Central memory CD8-positive, alpha-beta T cell (primary cell): ENCODE results near the gene AADAT.
A peak's percentile ranks its signal among the peaks of the same experiment; 100 is the strongest.
"Not testable (repeated sequence)": the region's sequence is repeated elsewhere in the genome, so short reads cannot be mapped to it uniquely, and the experiment has no call there.

ENCODE experiments used
- ATAC-seq: fragments of 150-1000 bp; cut with Tn5 transposase; replicated peaks from 2 replicates; pipeline ENCODE4 v1.10.0; 2022; ENCODE audit warnings: mild to moderate bottlenecking, moderate FRiP score, moderate number of reproducible peaks; ENCODE audit not compliant: poor library complexity, severe bottlenecking; ENCODE audit errors: extremely low read depth
- DNase-seq, 2 donors: peaks; one replicate each; pipeline ENCODE4 v3.0.0; 2021; ENCODE audit warnings: low spot score in 2 of 2
- H3K27ac Mint-ChIP-seq: one replicate; pipeline ENCODE4 v1.8.0; 2022; ENCODE audit warnings: low read depth, mild to moderate bottlenecking, moderate library complexity, mixed read lengths
- H3K27me3 Mint-ChIP-seq: one replicate; pipeline ENCODE4 v1.8.0; 2022; ENCODE audit warnings: mixed read lengths
- H3K36me3 Mint-ChIP-seq: one replicate; pipeline ENCODE4 v1.8.0; 2022; ENCODE audit warnings: mild to moderate bottlenecking, moderate library complexity, mixed read lengths; ENCODE audit not compliant: insufficient read depth
- H3K4me1 Mint-ChIP-seq: one replicate; pipeline ENCODE4 v1.8.0; 2022; ENCODE audit warnings: mixed read lengths
- H3K4me3 Mint-ChIP-seq: one replicate; pipeline ENCODE4 v1.8.0; 2022; ENCODE audit warnings: mild to moderate bottlenecking, moderate library complexity, mixed read lengths
- H3K9me3 Mint-ChIP-seq: one replicate; pipeline ENCODE4 v1.8.0; 2022; ENCODE audit warnings: mixed read lengths

The AADAT gene

GRCh38 chr4:170083541-170083940 is 6.2 kb downstream of the AADAT start:
- no peaks in the 10 kb centered on the region for H3K36me3 Mint-ChIP-seq
- ATAC-seq: no peak
- H3K4me1 Mint-ChIP-seq: no peaks in the 10 kb centered on the region
- no peak overlapping the region for H3K4me3 Mint-ChIP-seq
- no peaks in the 10 kb centered on the region for H3K9me3 Mint-ChIP-seq
- no peak for DNase-seq
- peaks cover 49% of the 10 kb centered on the region for H3K27me3 Mint-ChIP-seq
- no peak overlapping the region for H3K27ac Mint-ChIP-seq

- no peak for ATAC-seq
- Mint-ChIP-seq H3K27ac (no peak overlapping the region), H3K27me3 (peaks cover 45% of the 10 kb centered on the region), H3K4me1 (no peaks in the 10 kb centered on the region), H3K4me3 (no peak overlapping the region), H3K9me3 (no peaks in the 10 kb centered on the region), H3K36me3 (no peaks in the 10 kb centered on the region)
- DNase-seq: no peak
Observed at GRCh38 chr4:170080496-170080895, 9.3 kb downstream of the AADAT start.

DNA sequence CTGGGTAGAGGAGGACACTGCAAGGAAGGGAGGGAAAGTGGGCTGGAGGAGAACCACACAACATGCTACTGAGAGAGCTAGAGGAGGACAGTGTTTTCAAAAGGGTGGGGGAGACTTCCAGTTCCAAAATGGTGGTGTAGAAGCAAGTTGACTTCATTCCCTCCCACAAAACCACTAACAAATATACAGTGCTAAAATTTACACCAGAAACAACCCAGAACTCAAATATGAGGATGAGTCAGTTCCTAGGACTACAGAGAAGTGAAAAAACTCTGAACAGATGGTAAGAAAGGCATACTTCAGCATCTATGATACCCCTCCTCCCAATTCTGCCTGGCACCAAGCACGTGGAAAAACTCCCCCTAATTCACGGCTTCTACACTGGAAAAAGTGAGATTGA is 9.8 kb downstream of the AADAT start:
- ATAC-seq: no peak
- DNase-seq: no peak
- no peaks in the 10 kb centered on the region for H3K9me3 Mint-ChIP-seq
- no peak overlapping the region for H3K27ac Mint-ChIP-seq
- peaks cover 50% of the 10 kb centered on the region for H3K27me3 Mint-ChIP-seq
- H3K4me3 Mint-ChIP-seq: no peak overlapping the region
- H3K4me1 Mint-ChIP-seq: no peaks in the 10 kb centered on the region
- H3K36me3 Mint-ChIP-seq: no peaks in the 10 kb centered on the region

- Mint-ChIP-seq H3K4me1 (no peaks in the 10 kb centered on the region), H3K36me3 (no peaks in the 10 kb centered on the region), H3K27me3 (peaks cover 11% of the 10 kb centered on the region), H3K27ac (no peak overlapping the region), H3K9me3 (no peaks in the 10 kb centered on the region), H3K4me3 (no peak overlapping the region)
- ATAC-seq (no peak), DNase-seq (no peak)
Observed at GRCh38 chr4:170071196-170071595, 18.6 kb downstream of the AADAT start.

- ATAC-seq (no peak), DNase-seq (no peak)
- Mint-ChIP-seq H3K4me3 (no peak overlapping the region), H3K4me1 (no peaks in the 10 kb centered on the region), H3K27ac (no peak overlapping the region), H3K9me3 (no peaks in the 10 kb centered on the region), H3K27me3 (peaks cover 13% of the 10 kb centered on the region), H3K36me3 (no peaks in the 10 kb centered on the region)
Observed at GRCh38 chr4:170068438-170069128, 21.2 kb downstream of the AADAT start.

DNA sequence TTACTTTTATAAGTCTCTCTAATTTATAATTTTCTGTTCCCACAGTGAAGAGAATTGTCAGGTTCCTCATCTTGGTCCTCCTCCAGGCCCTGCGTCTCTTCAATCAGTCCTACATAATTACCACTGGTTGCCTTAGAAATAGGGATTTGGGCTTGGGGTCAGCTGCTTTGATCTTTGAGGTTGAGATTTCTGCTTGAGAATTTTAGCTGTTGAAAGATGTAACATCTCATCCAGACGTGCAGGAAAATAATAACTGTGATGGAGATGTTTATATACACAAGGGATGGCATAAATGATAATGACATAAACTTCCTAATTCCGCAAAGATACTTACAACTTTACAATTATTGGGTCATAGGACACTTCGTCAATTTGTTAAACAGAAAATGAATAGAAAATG is 30.3 kb downstream of the AADAT start:
- ATAC-seq: no peak

DNA sequence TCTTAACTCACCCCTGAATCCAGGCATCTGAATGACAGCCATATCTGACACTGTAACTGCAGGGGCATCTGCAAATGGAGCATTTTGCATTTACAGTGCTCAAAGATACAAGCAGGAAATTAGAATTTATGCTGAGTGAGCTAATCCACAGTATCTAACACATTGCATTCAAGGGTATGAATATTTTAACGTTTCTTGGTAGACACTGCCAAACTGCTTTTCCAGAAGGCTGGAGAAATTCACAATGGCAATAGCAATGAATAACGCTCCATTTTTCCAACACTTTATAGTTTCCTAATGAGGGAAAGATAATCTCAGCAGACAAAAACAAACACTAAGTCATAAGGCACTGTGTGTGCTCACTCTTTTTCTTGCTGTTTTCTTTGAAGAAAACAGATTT is 30.9 kb downstream of the AADAT start:
- Mint-ChIP-seq H3K27ac (no peak overlapping the region), H3K36me3 (no peaks in the 10 kb centered on the region), H3K9me3 (no peaks in the 10 kb centered on the region), H3K4me1 (no peaks in the 10 kb centered on the region), H3K27me3 (peaks cover 69% of the 10 kb centered on the region), H3K4me3 (no peak overlapping the region)
- DNase-seq (no peak), ATAC-seq (no peak)

More for the DNA sequence above, 30.3 kb downstream of the AADAT start:
- Mint-ChIP-seq H3K36me3 (no peaks in the 10 kb centered on the region), H3K4me3 (no peak overlapping the region), H3K27me3 (peaks cover 67% of the 10 kb centered on the region), H3K9me3 (no peaks in the 10 kb centered on the region), H3K27ac (no peak overlapping the region), H3K4me1 (no peaks in the 10 kb centered on the region)
- no peak for DNase-seq

DNA sequence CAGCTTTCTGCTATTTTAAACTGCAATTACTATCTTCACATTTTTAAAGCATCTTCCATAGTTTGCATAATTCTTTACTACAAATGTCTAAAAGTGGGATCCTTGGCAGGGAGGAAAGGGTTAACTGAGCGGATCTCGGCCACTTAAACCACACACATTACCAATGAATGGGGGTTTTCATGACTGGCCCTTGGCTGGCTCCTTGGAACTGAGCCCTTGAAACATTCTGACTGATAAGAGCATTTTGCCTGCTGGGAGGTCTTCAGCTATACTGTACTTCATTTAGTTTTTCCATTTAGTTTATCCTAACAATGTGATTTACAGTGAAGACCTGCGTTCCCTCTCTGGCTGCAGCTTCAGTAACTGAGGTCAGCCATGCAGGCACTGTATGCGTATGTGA is 31.9 kb downstream of the AADAT start:
- peaks cover 69% of the 10 kb centered on the region for H3K27me3 Mint-ChIP-seq
- H3K4me1 Mint-ChIP-seq: no peaks in the 10 kb centered on the region
- H3K9me3 Mint-ChIP-seq: no peaks in the 10 kb centered on the region
- ATAC-seq (no peak), DNase-seq (no peak)
- H3K27ac Mint-ChIP-seq: no peak overlapping the region
- no peak overlapping the region for H3K4me3 Mint-ChIP-seq
- H3K36me3 Mint-ChIP-seq: no peaks in the 10 kb centered on the region

DNA sequence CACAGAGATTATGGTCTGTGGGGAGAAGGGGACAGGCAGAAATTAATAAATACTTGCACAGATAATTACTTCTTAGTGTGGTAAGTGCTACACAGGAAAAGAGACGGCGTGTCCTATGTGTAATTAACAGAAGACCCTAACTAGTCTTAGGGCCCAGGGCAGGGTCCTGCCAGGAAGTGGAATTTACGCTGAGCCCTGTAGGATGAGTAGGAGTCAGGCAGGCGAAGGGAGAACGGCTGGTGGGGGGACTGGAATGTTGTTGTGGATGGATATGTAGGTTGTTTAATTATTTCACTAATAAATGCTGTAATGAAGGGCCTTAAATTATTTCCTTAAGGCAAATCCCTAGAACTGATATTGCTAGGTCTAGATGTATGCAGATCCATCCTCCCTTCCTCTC is 36.8 kb downstream of the AADAT start:
- no peak for ATAC-seq
- no peak overlapping the region for H3K27ac Mint-ChIP-seq
- H3K4me3 Mint-ChIP-seq: no peak overlapping the region
- no peaks in the 10 kb centered on the region for H3K4me1 Mint-ChIP-seq
- H3K9me3 Mint-ChIP-seq: no peaks in the 10 kb centered on the region
- peaks cover 54% of the 10 kb centered on the region for H3K27me3 Mint-ChIP-seq
- no peak for DNase-seq
- no peaks in the 10 kb centered on the region for H3K36me3 Mint-ChIP-seq

- Mint-ChIP-seq H3K27me3 (peaks cover 41% of the 10 kb centered on the region), H3K9me3 (no peaks in the 10 kb centered on the region), H3K27ac (no peak overlapping the region), H3K4me1 (no peaks in the 10 kb centered on the region), H3K4me3 (no peak overlapping the region), H3K36me3 (no peaks in the 10 kb centered on the region)
- DNase-seq (no peak), ATAC-seq (no peak)
Observed at GRCh38 chr4:170051402-170051801, 38.4 kb downstream of the AADAT start.

DNA sequence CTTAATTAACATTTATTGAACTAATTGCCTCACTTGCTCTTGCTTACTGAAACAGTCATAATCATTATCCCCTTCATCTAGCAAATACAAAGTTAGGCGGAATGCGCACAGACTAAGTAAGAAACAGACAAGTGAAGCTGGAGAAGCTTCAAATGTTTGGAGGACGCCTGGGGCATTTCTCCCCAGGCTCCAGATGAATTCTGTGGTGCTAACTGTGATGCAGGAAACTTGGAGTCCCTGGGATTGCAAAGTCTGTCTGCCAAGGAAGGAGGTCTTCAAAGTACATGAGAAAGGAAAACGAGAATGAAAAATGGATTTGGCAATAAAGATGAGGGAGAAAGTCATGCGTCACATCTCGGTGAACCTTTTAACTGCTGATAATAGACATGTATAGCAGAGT is 40.0 kb downstream of the AADAT start:
- DNase-seq (no peak), ATAC-seq (no peak)
- Mint-ChIP-seq H3K27ac (no peak overlapping the region), H3K4me3 (no peak overlapping the region), H3K9me3 (no peaks in the 10 kb centered on the region), H3K4me1 (no peaks in the 10 kb centered on the region), H3K27me3 (peaks cover 25% of the 10 kb centered on the region), H3K36me3 (no peaks in the 10 kb centered on the region)

DNA sequence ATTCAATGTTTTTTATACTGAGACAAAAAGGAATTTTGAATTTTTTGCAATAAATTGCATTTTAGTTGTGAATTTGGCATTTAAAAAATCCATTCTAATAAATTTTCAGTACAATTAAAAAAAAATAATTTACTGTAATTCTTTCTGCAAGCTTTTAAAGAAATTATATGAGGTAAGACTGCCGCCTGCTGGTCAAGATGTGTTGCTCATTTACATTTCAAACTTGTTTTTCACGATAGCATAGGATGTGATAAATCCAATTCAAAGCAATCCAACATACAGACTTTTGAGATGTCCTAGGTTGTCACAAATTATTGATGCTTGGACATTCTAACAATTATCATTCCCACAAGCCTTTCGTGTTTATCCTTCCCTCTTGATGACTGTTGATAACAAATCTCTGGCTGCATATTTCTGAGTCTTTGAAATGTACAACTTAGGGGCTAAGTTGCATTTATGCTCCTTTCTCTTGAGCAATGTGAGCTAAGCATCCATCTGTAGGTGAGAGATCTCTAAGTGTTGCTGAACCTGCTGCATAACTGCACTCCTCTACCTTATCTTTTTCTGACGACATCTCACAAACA is 41.9 kb downstream of the AADAT start:
- no peak overlapping the region for H3K4me3 Mint-ChIP-seq
- no peak overlapping the region for H3K27ac Mint-ChIP-seq
- DNase-seq (peak; percentile 23 to 32), ATAC-seq (no peak)
- no peaks in the 10 kb centered on the region for H3K9me3 Mint-ChIP-seq
- peaks cover 6% of the 10 kb centered on the region for H3K27me3 Mint-ChIP-seq
- no peaks in the 10 kb centered on the region for H3K4me1 Mint-ChIP-seq
- H3K36me3 Mint-ChIP-seq: no peaks in the 10 kb centered on the region

DNA sequence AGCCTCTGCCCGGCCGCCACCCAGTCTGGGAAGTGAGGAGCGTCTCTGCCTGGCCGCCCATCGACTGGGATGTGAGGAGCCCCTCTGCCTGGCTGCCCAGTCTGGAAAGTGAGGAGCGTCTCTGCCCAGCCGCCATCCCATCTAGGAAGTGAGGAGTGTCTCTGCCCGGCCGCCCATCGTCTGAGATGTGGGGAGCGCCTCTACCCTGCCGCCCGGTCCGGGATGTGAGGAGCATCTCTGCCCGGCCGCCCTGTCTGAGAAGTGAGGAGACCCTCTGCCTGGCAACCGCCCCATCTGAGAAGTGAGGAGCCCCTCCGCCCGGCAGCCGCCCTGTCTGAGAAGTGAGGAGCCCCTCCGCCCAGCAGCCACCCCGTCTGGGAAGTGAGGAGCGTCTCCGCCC is 43.6 kb downstream of the AADAT start:
- not testable (repeated sequence) for H3K4me1 Mint-ChIP-seq, H3K27ac Mint-ChIP-seq, H3K9me3 Mint-ChIP-seq, H3K4me3 Mint-ChIP-seq, H3K27me3 Mint-ChIP-seq, ATAC-seq, DNase-seq, H3K36me3 Mint-ChIP-seq
